Kidney (tissue), 14 donors: Measurements from ENCODE around the gene SUSD4. TPM values are rescaled to one million over a fixed set of nuclear protein-coding genes. Genes with fewer than 3 reads are reported as not detected.

ENCODE experiments used
- DNase-seq, 5 donors: peaks; one replicate each; pipeline ENCODE4 v3.0.0-alpha.2; 2013 to 2020
- FAIRE-seq: peaks from 2 replicates; lab custom pipeline; 2012; peaks lifted over from hg19 to GRCh38; lab: Jason Lieb, UNC
- H3K27ac ChIP-seq, 2 donors: one replicate each; pipeline ENCODE4 v1.7.0; 2013; ENCODE audit warnings: low read depth in 2 of 2, low read length in 2 of 2, inconsistent platforms in 1 of 2
- H3K27me3 ChIP-seq: one replicate; pipeline ENCODE4 v1.7.1; 2013; ENCODE audit warnings: low read length, inconsistent platforms; ENCODE audit not compliant: control insufficient read depth, insufficient read depth
- H3K36me3 ChIP-seq, 3 donors: one replicate each; pipeline versions ENCODE4 v1.7.0 to v1.7.1; 2013; ENCODE audit warnings: low read length in 3 of 3, control low read depth in 1 of 3, inconsistent platforms in 1 of 3; ENCODE audit not compliant: insufficient read depth in 3 of 3, control insufficient read depth in 2 of 3
- H3K4me1 ChIP-seq, 3 donors: one replicate each; pipeline versions ENCODE4 v1.7.0 to v1.7.1; 2013; ENCODE audit warnings: low read length in 3 of 3, inconsistent platforms in 1 of 3, low read depth in 1 of 3; ENCODE audit not compliant: control insufficient read depth in 2 of 3, insufficient read depth in 2 of 3
- H3K4me3 ChIP-seq, 3 donors: one replicate each; pipeline versions ENCODE4 v1.7.0 to v1.8.1; 2013; ENCODE audit warnings: low read length in 3 of 3, control low read depth in 1 of 3, inconsistent platforms in 1 of 3
- H3K9ac ChIP-seq, 3 donors: one replicate each; pipeline versions ENCODE4 v1.7.0 to v1.7.1; 2013; ENCODE audit warnings: low read length in 3 of 3, control low read depth in 1 of 3, inconsistent platforms in 1 of 3
- H3K9me3 ChIP-seq, 3 donors: one replicate each; pipeline versions ENCODE4 v1.7.0 to v1.7.1; 2013; ENCODE audit warnings: low read length in 3 of 3, control low read depth in 1 of 3, inconsistent platforms in 1 of 3; ENCODE audit not compliant: control insufficient read depth in 2 of 3, insufficient read depth in 1 of 3
- intact Hi-C: fragments of 100-400 bp; cut with DNase I; formaldehyde crosslinking; loops from one replicate; pipeline ENCODE4 v1.11.1; 2022
- polyA plus RNA-seq: library from polyadenylated mRNA; stranded (reverse); fragments of 350-450 nt; fragmentation: Illumina TruSeq; extraction: RNeasy Lipid Tissue Mini Kit (QIAGEN cat#74804); gene quantifications from one replicate; pipeline ENCODE4 v1.2.3, GENCODE V29; 2014; ENCODE audit warnings: low read depth, low replicate concordance; ENCODE audit not compliant: insufficient read depth
- total RNA-seq: library from RNA; stranded (reverse); fragmentation: NEBNext Ultra II Directional; extraction: Animal tissue kit (Norgen Biotek cat#: 25700); gene quantifications from one replicate; pipeline ENCODE4 v1.2.1, GENCODE V29; 2021
- TF ChIP-seq, protein P1 (sequence below): IDR thresholded peaks from 3 replicates; pipeline ENCODE4 v1.5.1; 2012; ENCODE audit warnings: mild to moderate bottlenecking, moderate library complexity, borderline replicate concordance; ENCODE audit not compliant: insufficient read depth; ENCODE audit errors: extremely low read depth
- donor health status: control.
- donor health status: control.
- donor health status: control.
- donor health status: control.
- donor health status: control.
- donor health status: DM: yes; HTN: yes; CAD: no.
- donor health status: Normal renal cell carcinoma (clear cell type).

The SUSD4 gene
- total and polyA plus RNA-seq, 2 donors from 2014 or later = 14.0 to 23.7 TPM

DNA sequence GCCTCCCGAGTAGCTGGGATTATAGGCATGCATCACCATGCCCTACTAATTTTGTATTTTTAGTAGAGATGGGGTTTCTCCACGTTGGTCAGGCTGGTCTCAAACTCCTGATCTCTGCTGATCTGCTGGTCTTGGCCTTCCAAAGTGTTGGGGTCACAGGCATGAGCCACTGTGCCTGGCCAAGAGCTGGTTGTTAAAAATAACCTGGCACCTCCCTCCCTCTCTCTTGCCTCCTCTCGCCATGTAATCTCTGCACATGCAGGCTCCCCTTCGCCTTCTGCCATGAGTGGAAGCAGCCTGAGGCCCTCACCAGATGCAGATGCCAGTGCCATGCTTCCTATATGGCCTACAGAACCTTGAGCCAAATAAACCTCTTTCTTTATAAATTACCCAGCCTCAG, 146.2 kb downstream of the SUSD4 start:
- H3K36me3 ChIP-seq = no peaks in the 10 kb centered on the region
- FAIRE-seq = no peak
- TF ChIP-seq, protein P1, sequence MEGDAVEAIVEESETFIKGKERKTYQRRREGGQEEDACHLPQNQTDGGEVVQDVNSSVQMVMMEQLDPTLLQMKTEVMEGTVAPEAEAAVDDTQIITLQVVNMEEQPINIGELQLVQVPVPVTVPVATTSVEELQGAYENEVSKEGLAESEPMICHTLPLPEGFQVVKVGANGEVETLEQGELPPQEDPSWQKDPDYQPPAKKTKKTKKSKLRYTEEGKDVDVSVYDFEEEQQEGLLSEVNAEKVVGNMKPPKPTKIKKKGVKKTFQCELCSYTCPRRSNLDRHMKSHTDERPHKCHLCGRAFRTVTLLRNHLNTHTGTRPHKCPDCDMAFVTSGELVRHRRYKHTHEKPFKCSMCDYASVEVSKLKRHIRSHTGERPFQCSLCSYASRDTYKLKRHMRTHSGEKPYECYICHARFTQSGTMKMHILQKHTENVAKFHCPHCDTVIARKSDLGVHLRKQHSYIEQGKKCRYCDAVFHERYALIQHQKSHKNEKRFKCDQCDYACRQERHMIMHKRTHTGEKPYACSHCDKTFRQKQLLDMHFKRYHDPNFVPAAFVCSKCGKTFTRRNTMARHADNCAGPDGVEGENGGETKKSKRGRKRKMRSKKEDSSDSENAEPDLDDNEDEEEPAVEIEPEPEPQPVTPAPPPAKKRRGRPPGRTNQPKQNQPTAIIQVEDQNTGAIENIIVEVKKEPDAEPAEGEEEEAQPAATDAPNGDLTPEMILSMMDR = no peak
- no peak overlapping the region for H3K4me3 ChIP-seq
- H3K27ac ChIP-seq = no peak overlapping the region
- peaks cover 0 to 11% (median 0%) of the 10 kb centered on the region in 3 donors for H3K9me3 ChIP-seq
- H3K4me1 ChIP-seq = peaks cover 0 to 9% (median 0%) of the 10 kb centered on the region in 3 donors
- H3K27me3 ChIP-seq = no peaks in the 10 kb centered on the region
- H3K9ac ChIP-seq = no peak overlapping the region
- intact Hi-C loops = no loop called here
- no peak for DNase-seq

DNA sequence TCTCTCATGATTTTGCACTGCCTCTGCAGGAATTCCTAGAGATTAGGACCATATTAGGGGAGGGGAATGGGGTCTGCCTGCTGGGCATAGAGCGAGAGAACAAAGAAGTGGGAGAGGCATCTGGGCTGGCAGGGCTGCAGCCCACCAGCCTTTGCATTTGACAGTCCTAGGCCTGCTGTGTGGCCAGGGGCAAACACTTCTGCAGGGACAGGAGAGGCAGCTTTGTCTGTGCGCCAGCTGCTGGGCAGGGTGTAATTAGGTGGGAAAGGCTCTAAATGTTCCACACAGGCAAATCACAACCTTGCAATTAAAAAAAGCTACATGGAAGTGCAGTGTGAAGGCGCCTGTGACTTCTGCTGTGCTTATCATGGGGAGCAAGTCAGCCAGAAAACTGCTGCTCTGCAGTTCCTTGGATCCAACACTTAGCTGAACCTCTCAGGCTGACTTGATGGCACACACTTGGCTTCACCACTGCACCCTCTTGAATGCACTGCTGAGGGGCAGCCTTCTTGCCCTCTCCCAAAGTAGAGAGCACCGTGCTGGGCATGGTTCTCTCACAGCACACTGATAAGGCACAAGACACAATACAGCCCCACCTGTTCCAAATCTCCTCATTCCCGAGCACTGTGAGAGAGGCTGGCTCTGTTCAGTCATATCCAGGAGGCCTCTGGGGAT, 147.3 kb downstream of the SUSD4 start:
- intact Hi-C loops = no loop called here
- H3K4me3 ChIP-seq = no peak overlapping the region
- H3K4me1 ChIP-seq = peaks cover 0 to 9% (median 0%) of the 10 kb centered on the region in 3 donors
- H3K36me3 ChIP-seq = no peaks in the 10 kb centered on the region
- no peak overlapping the region for H3K9ac ChIP-seq
- no peaks in the 10 kb centered on the region for H3K27me3 ChIP-seq
- H3K9me3 ChIP-seq = peaks cover 0 to 11% (median 0%) of the 10 kb centered on the region in 3 donors
- no peak overlapping the region for H3K27ac ChIP-seq
- FAIRE-seq (no peak), DNase-seq (peak in 1 of 5 donors; percentile 9)
- TF ChIP-seq, protein P1 = no peak

DNA sequence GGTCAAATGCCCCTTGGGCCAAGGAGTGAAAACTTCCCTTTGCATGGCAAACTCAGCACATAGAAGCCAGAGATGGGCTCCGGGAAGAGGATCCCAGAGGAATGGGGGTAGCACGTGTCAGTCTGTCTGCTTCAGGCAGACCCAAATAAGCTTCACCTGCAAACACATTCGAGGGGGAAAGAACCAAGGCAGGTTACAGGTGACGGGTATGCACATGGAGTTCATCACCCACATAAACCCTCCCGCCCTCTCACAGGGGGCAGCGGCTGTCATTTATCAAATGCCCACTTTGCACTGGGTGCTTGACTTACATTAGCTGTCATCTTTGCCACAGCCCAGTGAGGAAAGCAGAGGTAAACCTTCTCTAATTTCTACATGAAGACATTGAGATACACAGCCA, 147.9 kb downstream of the SUSD4 start:
- TF ChIP-seq, protein P1 = no peak
- H3K4me1 ChIP-seq = peaks cover 0 to 9% (median 0%) of the 10 kb centered on the region in 3 donors
- no peak overlapping the region for H3K9ac ChIP-seq
- H3K9me3 ChIP-seq = peaks cover 0 to 11% (median 0%) of the 10 kb centered on the region in 3 donors
- intact Hi-C loops = no loop called here
- peak in 2 of 5 donors; percentile 22 to 56 for DNase-seq
- FAIRE-seq = no peak
- no peaks in the 10 kb centered on the region for H3K27me3 ChIP-seq
- H3K27ac ChIP-seq = no peak overlapping the region
- no peaks in the 10 kb centered on the region for H3K36me3 ChIP-seq
- no peak overlapping the region for H3K4me3 ChIP-seq

DNA sequence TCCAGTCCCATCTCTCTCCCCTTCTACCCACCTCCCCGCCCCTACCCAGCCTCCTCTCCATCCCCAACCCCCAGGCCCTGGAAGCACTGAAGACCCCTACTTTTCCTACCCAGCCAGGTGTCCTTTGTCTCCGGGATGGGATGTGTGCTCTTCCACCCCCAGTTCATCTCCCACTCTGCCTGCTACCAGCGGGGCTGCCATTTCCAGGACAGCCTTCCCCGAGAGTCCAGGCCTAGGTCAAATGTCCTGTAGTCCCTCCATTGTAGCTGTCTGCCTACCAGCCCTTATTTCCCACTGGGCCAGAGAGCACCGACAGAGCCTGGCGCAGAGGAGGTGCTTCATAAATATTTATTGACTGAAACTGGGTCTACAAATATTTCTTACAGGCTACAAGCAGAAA, 148.9 kb downstream of the SUSD4 start:
- peaks cover 0 to 11% (median 0%) of the 10 kb centered on the region in 3 donors for H3K9me3 ChIP-seq
- H3K9ac ChIP-seq = no peak overlapping the region
- FAIRE-seq = no peak
- no peak overlapping the region for H3K27ac ChIP-seq
- peak in 1 of 5 donors; percentile 8 for DNase-seq
- H3K36me3 ChIP-seq = no peaks in the 10 kb centered on the region
- no peaks in the 10 kb centered on the region for H3K27me3 ChIP-seq
- TF ChIP-seq, protein P1 = no peak
- H3K4me3 ChIP-seq = no peak overlapping the region
- peaks cover 0 to 9% (median 0%) of the 10 kb centered on the region in 3 donors for H3K4me1 ChIP-seq
- intact Hi-C loops = no loop called here
